Mesendoderm (in vitro differentiated cells): ENCODE measurements around the gene ATOH8.
A peak's percentile ranks its signal among the peaks of the same experiment; 100 is the strongest.
"Not testable (repeated sequence)": the region's sequence is repeated elsewhere in the genome, so short reads cannot be mapped to it uniquely, and the experiment has no call there.

Experiments
- DNase-seq: peaks from one replicate; pipeline ENCODE4 v3.0.0; 2013
- H2AK5ac ChIP-seq: 2 replicates; pipeline ENCODE4 v1.6.1; 2013; ENCODE audit warnings: low read length, inconsistent platforms
- H2BK120ac ChIP-seq: 2 replicates; pipeline ENCODE4 v1.6.1; 2013; ENCODE audit warnings: low read depth, mild to moderate bottlenecking, low read length, moderate library complexity, mixed read lengths
- H2BK15ac ChIP-seq: replicated peaks from 2 replicates; pipeline ENCODE4 v1.6.1; 2013; ENCODE audit warnings: low read depth, mild to moderate bottlenecking, moderate library complexity
- H2BK5ac ChIP-seq: 2 replicates; pipeline ENCODE4 v1.6.1; 2013; ENCODE audit warnings: low read length, inconsistent platforms
- H3K18ac ChIP-seq: 2 replicates; pipeline ENCODE4 v1.6.1; 2013; ENCODE audit warnings: mild to moderate bottlenecking, low read length, mixed read lengths
- H3K23ac ChIP-seq: one replicate; pipeline ENCODE4 v1.6.1; 2013; ENCODE audit warnings: low read length
- H3K27ac ChIP-seq: 2 replicates; pipeline ENCODE4 v1.5.1; 2013; ENCODE audit warnings: low read depth, mild to moderate bottlenecking, inconsistent platforms, low read length, moderate library complexity
- H3K27me3 ChIP-seq: 2 replicates; pipeline ENCODE4 v1.6.1; 2013; ENCODE audit warnings: low read length, control low read depth, mild to moderate bottlenecking, inconsistent platforms; ENCODE audit not compliant: insufficient read depth, poor library complexity
- H3K36me3 ChIP-seq: 2 replicates; pipeline ENCODE4 v1.6.1; 2013; ENCODE audit warnings: low read length, inconsistent platforms; ENCODE audit not compliant: control insufficient read depth, insufficient read depth
- H3K4ac ChIP-seq: one replicate; pipeline ENCODE4 v1.6.1; 2013; ENCODE audit warnings: low read depth, mild to moderate bottlenecking, low read length, moderate library complexity
- H3K4me1 ChIP-seq: 2 replicates; pipeline ENCODE4 v1.6.1; 2013; ENCODE audit warnings: low read depth, low read length, inconsistent platforms; ENCODE audit not compliant: control insufficient read depth
- H3K4me2 ChIP-seq: 2 replicates; pipeline ENCODE4 v1.6.1; 2013; ENCODE audit warnings: low read length
- H3K4me3 ChIP-seq: 2 replicates; pipeline ENCODE4 v1.5.1; 2013; ENCODE audit warnings: mild to moderate bottlenecking, low read length
- H3K56ac ChIP-seq: one replicate; pipeline ENCODE4 v1.6.1; 2013; ENCODE audit warnings: low read length
- H3K79me1 ChIP-seq: 2 replicates; pipeline ENCODE4 v1.6.1; 2013; ENCODE audit warnings: low read length, inconsistent platforms
- H3K79me2 ChIP-seq: 2 replicates; pipeline ENCODE4 v1.6.1; 2013; ENCODE audit warnings: mild to moderate bottlenecking, low read length; ENCODE audit not compliant: control insufficient read depth, insufficient read depth
- H3K9ac ChIP-seq: 2 replicates; pipeline ENCODE4 v1.6.1; 2013; ENCODE audit warnings: low read length, inconsistent platforms
- H4K5ac ChIP-seq: one replicate; pipeline ENCODE4 v1.6.1; 2013; ENCODE audit warnings: low read length
- H4K8ac ChIP-seq: one replicate; pipeline ENCODE4 v1.6.1; 2013; ENCODE audit warnings: low read depth, mild to moderate bottlenecking, control low read depth, low read length, moderate library complexity
- WGBS: extraction: QIAGEN DNeasy Blood & Tissue Kit; methylation state at CpG from one replicate; pipeline ENCODE4 v1.1.7; 2013; ENCODE audit warnings: low lambda C conversion rate, missing lambda C conversion rate; ENCODE audit not compliant: insufficient coverage; ENCODE audit errors: extremely low coverage; 5-methylcytosine and 5-hydroxymethylcytosine counted together

Gene ATOH8

GRCh38 chr2:85828725-85829124, 74.9 kb downstream of the ATOH8 start:
- WGBS: no CpG with 5 or more reads among the region's 7 CpGs
- Histone ChIP-seq H3K27me3 (no peaks in the 10 kb centered on the region), H2AK5ac (no peak overlapping the region), H3K36me3 (no peaks in the 10 kb centered on the region), H4K5ac (no peak overlapping the region), H4K8ac (no peak overlapping the region), H3K56ac (no peak overlapping the region), H2BK5ac (no peak overlapping the region), H3K9ac (no peak overlapping the region), H3K18ac (no peak overlapping the region), H2BK15ac (no peak overlapping the region), H3K79me1 (no peaks in the 10 kb centered on the region), H3K4me1 (no peaks in the 10 kb centered on the region), H2BK120ac (no peak overlapping the region), H3K27ac (no peak overlapping the region), H3K23ac (no peak overlapping the region), H3K4me3 (no peak overlapping the region), H3K4ac (no peak overlapping the region), H3K4me2 (no peak overlapping the region), H3K79me2 (no peaks in the 10 kb centered on the region)
- peak; percentile 17 for DNase-seq

DNA sequence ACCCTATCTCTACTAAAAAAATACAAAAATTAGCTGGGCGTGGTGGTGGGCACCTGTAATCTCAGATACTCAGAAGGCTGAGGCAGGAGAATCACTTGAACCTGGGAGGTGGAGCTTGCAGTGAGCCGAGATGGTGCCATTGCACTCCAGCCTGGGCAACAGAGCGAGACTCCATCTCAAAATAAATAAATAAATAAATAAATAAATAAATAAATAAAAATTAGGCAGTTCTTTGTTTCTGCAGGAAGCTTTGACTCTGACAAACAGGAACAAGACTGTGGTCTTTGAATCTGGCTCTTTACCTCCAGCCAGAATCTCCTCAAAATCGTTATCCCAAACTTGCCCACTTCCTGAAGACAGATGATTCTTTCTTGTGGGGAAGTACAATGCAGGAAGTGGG, 75.6 kb downstream of the ATOH8 start:
- not testable (repeated sequence) for H3K27ac ChIP-seq

DNA sequence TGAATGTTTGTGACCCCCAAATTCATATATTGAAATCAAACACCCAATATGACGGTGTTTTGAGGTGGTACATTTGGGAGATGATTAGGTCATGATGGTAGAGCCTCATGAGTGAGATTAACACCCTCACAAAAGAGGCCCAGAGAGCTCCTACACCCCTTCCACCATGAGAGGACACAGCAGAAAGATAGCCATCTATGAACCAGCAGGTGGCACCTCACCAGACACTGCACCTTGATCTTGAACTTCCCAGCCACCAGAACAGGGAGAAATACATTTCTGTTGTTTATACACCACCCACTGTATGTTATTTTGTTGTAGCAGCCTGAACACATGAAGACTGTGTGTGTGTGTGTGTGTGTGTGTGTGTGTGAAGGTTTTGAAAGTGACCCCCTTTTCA, 76.9 kb downstream of the ATOH8 start:
- no peak for DNase-seq
- H3K4ac ChIP-seq: no peak overlapping the region
- no peak overlapping the region for H2BK120ac ChIP-seq
- H3K4me2 ChIP-seq: no peak overlapping the region
- no peak overlapping the region for H3K18ac ChIP-seq
- H3K36me3 ChIP-seq: no peaks in the 10 kb centered on the region
- no CpG with 5 or more reads among the region's 1 CpG for WGBS
- no peaks in the 10 kb centered on the region for H3K79me2 ChIP-seq
- no peak overlapping the region for H2BK5ac ChIP-seq
- no peak overlapping the region for H3K56ac ChIP-seq
- H3K4me3 ChIP-seq: no peak overlapping the region
- no peaks in the 10 kb centered on the region for H3K79me1 ChIP-seq
- no peak overlapping the region for H3K27ac ChIP-seq
- H2AK5ac ChIP-seq: no peak overlapping the region
- H2BK15ac ChIP-seq: no peak overlapping the region
- no peak overlapping the region for H4K5ac ChIP-seq
- no peaks in the 10 kb centered on the region for H3K4me1 ChIP-seq
- no peak overlapping the region for H3K23ac ChIP-seq
- no peaks in the 10 kb centered on the region for H3K27me3 ChIP-seq
- H3K9ac ChIP-seq: no peak overlapping the region
- no peak overlapping the region for H4K8ac ChIP-seq

More for the DNA sequence above, 75.6 kb downstream of the ATOH8 start:
- H3K27me3 ChIP-seq, H3K4me1 ChIP-seq, H3K79me1 ChIP-seq, H3K4me3 ChIP-seq, H3K56ac ChIP-seq, H3K4ac ChIP-seq, H3K18ac ChIP-seq, H4K8ac ChIP-seq, H2BK120ac ChIP-seq, H3K4me2 ChIP-seq, H3K23ac ChIP-seq, H2BK5ac ChIP-seq, H4K5ac ChIP-seq, H3K79me2 ChIP-seq, H2AK5ac ChIP-seq, H3K36me3 ChIP-seq, H3K9ac ChIP-seq, H2BK15ac ChIP-seq, DNase-seq: not testable (repeated sequence)
- no CpG with 5 or more reads among the region's 4 CpGs for WGBS

DNA sequence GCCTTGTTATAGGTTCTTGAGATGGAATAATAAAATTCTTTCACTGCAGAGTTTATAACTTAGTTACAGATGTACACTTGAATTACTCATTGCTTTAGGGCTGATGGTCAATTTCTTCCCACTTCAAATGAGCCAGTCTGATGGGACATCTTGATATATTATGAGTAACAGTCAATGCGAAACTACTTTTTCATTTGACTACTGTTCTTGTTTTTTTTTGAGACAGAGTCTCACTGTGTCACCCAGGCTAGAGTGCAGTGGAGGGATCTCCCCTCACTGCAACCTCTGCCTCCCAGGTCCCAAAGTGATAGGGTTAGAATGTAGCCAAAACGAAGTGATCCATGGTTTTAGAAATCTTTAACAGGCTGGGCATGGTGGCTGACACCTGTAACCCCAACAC, 77.9 kb downstream of the ATOH8 start:
- no peak overlapping the region for H3K27ac ChIP-seq
- no peak overlapping the region for H3K23ac ChIP-seq
- no CpG with 5 or more reads among the region's 2 CpGs for WGBS
- H3K4me3 ChIP-seq: no peak overlapping the region
- H3K56ac ChIP-seq: no peak overlapping the region
- H3K4ac ChIP-seq: no peak overlapping the region
- H2BK5ac ChIP-seq: no peak overlapping the region
- no peak overlapping the region for H3K9ac ChIP-seq
- H2AK5ac ChIP-seq: no peak overlapping the region
- no peaks in the 10 kb centered on the region for H3K79me1 ChIP-seq
- no peak overlapping the region for H4K8ac ChIP-seq
- H2BK15ac ChIP-seq: no peak overlapping the region
- no peak for DNase-seq
- no peak overlapping the region for H3K4me2 ChIP-seq
- no peak overlapping the region for H3K18ac ChIP-seq
- no peaks in the 10 kb centered on the region for H3K79me2 ChIP-seq
- no peaks in the 10 kb centered on the region for H3K4me1 ChIP-seq
- no peaks in the 10 kb centered on the region for H3K27me3 ChIP-seq
- no peak overlapping the region for H2BK120ac ChIP-seq
- no peak overlapping the region for H4K5ac ChIP-seq
- no peaks in the 10 kb centered on the region for H3K36me3 ChIP-seq

DNA sequence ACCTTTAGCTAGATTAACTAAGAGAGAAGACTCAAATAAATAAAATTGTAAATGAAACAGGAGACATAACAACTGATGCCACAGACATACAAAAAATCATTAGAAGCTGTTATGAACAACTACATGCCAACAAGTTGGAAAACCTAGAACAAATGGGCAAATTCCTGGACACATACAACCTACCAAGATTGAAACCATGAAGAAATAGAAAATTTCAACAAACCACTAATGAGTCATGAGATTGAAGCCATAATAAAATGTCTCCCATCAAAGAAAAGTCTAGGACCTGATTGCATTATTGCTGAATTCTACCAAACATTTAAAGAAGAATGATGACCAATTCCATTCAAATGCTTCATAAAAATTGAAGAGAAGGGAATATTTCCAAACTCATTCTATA, 80.7 kb downstream of the ATOH8 start:
- Histone ChIP-seq H3K56ac (no peak overlapping the region), H3K4me3 (no peak overlapping the region), H3K27me3 (no peaks in the 10 kb centered on the region), H3K4me1 (no peaks in the 10 kb centered on the region), H3K36me3 (no peaks in the 10 kb centered on the region), H3K9ac (no peak overlapping the region), H2BK5ac (no peak overlapping the region), H4K8ac (no peak overlapping the region), H3K18ac (no peak overlapping the region), H3K79me2 (no peaks in the 10 kb centered on the region), H4K5ac (no peak overlapping the region), H3K4me2 (no peak overlapping the region), H3K4ac (no peak overlapping the region), H3K27ac (no peak overlapping the region), H2AK5ac (no peak overlapping the region), H3K79me1 (no peaks in the 10 kb centered on the region), H2BK15ac (no peak overlapping the region), H3K23ac (no peak overlapping the region), H2BK120ac (no peak overlapping the region)
- DNase-seq: no peak
